Thyroid gland (tissue), 4 donors: ENCODE results near the gene SIM2.

Experiments used
- POLR2A ChIP-seq, 2 donors: fragments of 450-650 bp; IDR thresholded peaks; one replicate each; pipeline ENCODE4 v1.6.1; 2017; ENCODE audit warnings: antibody characterized with exemption in 2 of 2, mild to moderate bottlenecking in 2 of 2, moderate library complexity in 1 of 2
- TF ChIP-seq, protein P1 (sequence below), 6 experiments: fragments of 200-600 bp in 3 of 6; fragments of 450-650 bp in 3 of 6; sonication (generic) in 3 of 6; IDR thresholded peaks; one replicate each; pipeline ENCODE4 v1.5.1; 2016 to 2019; ENCODE audit warnings: antibody characterized with exemption in 6 of 6, mild to moderate bottlenecking in 2 of 6, inconsistent platforms in 1 of 6, moderate library complexity in 1 of 6

DNA sequence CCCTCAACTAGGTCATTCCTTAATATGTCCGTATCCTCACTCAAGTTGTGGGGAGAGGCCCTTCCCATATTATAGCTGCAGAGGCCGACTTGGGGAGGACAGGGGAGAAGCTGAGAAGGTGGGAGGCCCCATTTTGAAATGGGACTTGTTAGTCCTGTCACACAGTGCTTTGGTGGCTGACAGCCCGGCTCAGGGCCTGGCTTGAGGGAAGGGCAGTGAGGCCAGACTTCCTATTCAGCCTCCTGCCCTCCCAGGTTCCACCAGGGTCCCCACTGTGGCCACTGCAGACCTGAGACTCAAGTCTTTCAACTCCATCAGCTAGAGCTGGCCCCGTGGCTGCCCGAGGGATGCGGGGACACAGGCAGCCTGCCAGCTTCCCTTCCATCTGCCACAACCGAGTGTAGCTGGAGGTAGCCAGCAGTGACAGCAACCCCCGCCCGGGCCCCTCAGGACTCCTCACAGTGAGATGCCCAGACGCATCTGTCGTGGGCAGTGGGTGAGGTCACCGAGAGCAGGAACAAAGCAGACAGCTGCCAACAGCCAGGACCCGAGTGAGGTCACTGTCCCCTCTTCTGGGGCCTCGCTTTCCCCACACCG is 36.9 kb downstream of the SIM2 start:
- TF ChIP-seq, protein P1, sequence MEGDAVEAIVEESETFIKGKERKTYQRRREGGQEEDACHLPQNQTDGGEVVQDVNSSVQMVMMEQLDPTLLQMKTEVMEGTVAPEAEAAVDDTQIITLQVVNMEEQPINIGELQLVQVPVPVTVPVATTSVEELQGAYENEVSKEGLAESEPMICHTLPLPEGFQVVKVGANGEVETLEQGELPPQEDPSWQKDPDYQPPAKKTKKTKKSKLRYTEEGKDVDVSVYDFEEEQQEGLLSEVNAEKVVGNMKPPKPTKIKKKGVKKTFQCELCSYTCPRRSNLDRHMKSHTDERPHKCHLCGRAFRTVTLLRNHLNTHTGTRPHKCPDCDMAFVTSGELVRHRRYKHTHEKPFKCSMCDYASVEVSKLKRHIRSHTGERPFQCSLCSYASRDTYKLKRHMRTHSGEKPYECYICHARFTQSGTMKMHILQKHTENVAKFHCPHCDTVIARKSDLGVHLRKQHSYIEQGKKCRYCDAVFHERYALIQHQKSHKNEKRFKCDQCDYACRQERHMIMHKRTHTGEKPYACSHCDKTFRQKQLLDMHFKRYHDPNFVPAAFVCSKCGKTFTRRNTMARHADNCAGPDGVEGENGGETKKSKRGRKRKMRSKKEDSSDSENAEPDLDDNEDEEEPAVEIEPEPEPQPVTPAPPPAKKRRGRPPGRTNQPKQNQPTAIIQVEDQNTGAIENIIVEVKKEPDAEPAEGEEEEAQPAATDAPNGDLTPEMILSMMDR (IDR thresholded peaks at IDR 0.05): no peak
- no peak for TF ChIP-seq POLR2A (IDR thresholded peaks at IDR 0.05)
